Body of pancreas (tissue), 4 donors: ENCODE results near the gene WNT6.

Experiments used
- CTCF ChIP-seq, 7 experiments: fragments of 450-650 bp in 4 of 7; fragments of 200-600 bp in 3 of 7; sonication (generic) in 3 of 7; IDR thresholded peaks; one replicate each; pipeline ENCODE4 v1.5.1; 2016 to 2019; ENCODE audit warnings: antibody characterized with exemption in 7 of 7
- POLR2A ChIP-seq, 3 donors: fragments of 450-650 bp; IDR thresholded peaks; one replicate each; pipeline ENCODE4 v1.6.1; 2016; ENCODE audit warnings: antibody characterized with exemption in 3 of 3, mild to moderate bottlenecking in 2 of 3

DNA sequence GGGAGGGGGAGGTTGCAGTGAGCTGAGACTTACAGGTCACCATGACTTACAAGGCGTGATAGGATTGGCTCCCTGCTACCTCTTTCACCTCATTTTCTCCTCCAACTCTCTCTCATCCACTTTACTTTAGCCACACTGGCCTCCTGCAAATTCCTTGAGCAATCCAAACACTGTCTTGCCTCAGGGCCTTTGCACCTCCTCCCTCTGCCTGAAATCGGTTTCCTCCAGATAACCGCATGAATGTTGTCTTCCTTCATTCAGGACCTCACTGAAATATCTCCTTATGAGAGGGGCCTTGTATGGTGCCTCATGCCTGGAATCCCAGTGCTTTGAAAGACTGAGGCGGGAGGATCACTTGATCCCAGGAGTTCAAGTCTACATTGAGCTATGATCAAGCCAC is 42.8 kb downstream of the WNT6 start:
- no peak for TF ChIP-seq CTCF (IDR thresholded peaks at IDR 0.05)
- no peak for TF ChIP-seq POLR2A (IDR thresholded peaks at IDR 0.05)
